Type B pancreatic cell (in vitro differentiated cells): Measurements from ENCODE around the gene REC8. TPM values are rescaled to one million over a fixed set of nuclear protein-coding genes. Genes with fewer than 3 reads are reported as not detected.

Experiments
- DNase-seq: peaks from one replicate; pipeline ENCODE4 v3.0.0; 2021; ENCODE audit warnings: mixed read lengths; ENCODE audit not compliant: unreplicated experiment; ENCODE audit errors: extremely low spot score
- H3K27ac Mint-ChIP-seq: 2 replicates; pipeline ENCODE4 v1.8.0; 2021; ENCODE audit warnings: mild to moderate bottlenecking, mixed read lengths
- H3K27me3 Mint-ChIP-seq: 2 replicates; pipeline ENCODE4 v1.8.0; 2021; ENCODE audit warnings: mixed read lengths
- H3K36me3 Mint-ChIP-seq: 2 replicates; pipeline ENCODE4 v1.8.0; 2021; ENCODE audit warnings: mixed read lengths
- H3K4me1 Mint-ChIP-seq: one replicate; pipeline ENCODE4 v1.8.0; 2021; ENCODE audit warnings: mixed read lengths; ENCODE audit not compliant: unreplicated experiment
- H3K4me3 Mint-ChIP-seq: 2 replicates; pipeline ENCODE4 v1.8.0; 2021; ENCODE audit warnings: mild to moderate bottlenecking, mixed read lengths
- H3K9me3 Mint-ChIP-seq: 2 replicates; pipeline ENCODE4 v1.8.0; 2021; ENCODE audit warnings: mixed read lengths
- long read RNA-seq: library from polyadenylated mRNA; unstranded; transcript quantifications from one replicate; pipeline ENCODE4 v2.0.0, GENCODE V29; 2020
- total RNA-seq: library from RNA; stranded (reverse); gene quantifications from 2 replicates; pipeline ENCODE4 v1.2.1, GENCODE V29; 2021; ENCODE audit warnings: low replicate concordance
- TF ChIP-seq, protein P1 (sequence below): fragments of 200-600 bp; sonication (generic); conservative IDR thresholded peaks from 2 replicates; pipeline ENCODE4 v1.5.0; 2021; ENCODE audit warnings: antibody characterized with exemption, mild to moderate bottlenecking

REC8 gene
- total RNA-seq, result 84.2 and 221 TPM in 2 replicates
- long read RNA-seq, partial matches to known transcripts, result 2 of 4 reads
- long read RNA-seq, other reads (novel, unspliced or antisense), result 1 of 4 reads

DNA sequence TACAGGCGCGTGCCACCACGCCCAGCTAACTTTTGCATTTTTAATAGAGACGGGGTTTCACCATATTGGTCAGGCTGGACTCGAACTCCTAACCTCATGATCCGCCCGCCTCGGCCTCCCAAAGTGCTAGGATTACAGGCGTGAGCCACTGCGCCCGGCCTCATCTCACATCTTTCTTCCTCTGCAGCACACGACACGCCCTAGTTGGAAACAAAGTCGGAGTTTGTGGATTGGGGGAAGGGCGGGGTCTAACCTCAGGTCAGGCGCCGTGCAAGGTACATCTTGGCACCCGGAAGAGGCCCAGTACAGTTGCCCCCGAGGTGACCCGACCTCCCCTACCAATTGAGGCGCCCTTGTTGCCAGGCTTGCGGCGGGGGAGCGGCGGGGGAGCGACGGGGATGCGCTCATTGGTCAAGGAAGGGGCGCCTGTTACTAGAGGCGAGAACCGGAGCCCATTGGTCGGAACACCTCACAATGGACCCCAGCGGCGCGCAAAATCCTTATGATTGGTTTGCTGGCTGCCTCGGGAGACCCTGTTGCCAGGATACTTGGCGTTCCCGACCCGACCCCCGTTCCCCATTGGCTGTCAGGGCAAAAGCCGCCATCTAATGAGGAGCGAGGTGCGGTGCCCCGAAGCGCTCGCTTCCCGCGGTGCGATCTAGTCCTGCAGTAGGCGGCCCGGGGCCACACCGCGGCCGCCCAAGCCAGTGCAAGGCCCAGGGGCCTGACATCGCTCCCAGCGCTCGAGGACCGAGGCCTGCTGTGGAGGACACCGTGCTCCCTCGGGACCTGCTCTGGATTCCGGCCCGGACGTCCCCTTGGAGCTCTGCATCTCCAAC, at the start of gene REC8:
REC8 (plus strand) TSS at position 659 of the 839 bp plus-strand sequence. CDS start 473 bp downstream, outside the sequence.
- Mint-ChIP-seq H3K9me3 (no peaks in the 10 kb centered on the region), H3K27me3 (no peaks in the 10 kb centered on the region), H3K4me1 (peaks cover 25% of the 10 kb centered on the region), H3K4me3 (peak within 1 kb of the TSS; percentile 92), H3K27ac (peak within 1 kb of the TSS; percentile 90), H3K36me3 (peaks cover 21% of the 10 kb centered on the region)
- DNase-seq, result peak; percentile 97
- TF ChIP-seq, protein P1, sequence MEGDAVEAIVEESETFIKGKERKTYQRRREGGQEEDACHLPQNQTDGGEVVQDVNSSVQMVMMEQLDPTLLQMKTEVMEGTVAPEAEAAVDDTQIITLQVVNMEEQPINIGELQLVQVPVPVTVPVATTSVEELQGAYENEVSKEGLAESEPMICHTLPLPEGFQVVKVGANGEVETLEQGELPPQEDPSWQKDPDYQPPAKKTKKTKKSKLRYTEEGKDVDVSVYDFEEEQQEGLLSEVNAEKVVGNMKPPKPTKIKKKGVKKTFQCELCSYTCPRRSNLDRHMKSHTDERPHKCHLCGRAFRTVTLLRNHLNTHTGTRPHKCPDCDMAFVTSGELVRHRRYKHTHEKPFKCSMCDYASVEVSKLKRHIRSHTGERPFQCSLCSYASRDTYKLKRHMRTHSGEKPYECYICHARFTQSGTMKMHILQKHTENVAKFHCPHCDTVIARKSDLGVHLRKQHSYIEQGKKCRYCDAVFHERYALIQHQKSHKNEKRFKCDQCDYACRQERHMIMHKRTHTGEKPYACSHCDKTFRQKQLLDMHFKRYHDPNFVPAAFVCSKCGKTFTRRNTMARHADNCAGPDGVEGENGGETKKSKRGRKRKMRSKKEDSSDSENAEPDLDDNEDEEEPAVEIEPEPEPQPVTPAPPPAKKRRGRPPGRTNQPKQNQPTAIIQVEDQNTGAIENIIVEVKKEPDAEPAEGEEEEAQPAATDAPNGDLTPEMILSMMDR, result no peak

DNA sequence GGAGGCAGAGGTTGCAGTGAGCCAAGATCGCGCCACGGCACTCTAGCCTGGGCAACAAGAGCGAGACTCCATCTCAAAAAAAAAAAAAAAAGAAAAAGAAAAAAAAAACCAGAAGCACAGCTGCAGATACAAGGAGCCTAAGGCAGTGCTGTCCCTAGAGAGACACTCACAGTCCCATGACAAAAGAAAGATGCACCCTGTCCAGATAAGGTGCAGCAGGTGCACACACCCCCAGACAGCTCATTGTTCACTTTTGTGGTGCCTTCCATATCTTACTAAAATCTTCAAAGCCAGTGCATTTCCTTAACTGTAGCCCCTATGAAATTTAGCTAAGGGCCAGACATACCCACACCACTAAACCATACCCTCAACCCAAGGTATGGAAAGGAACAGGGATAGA, 49.5 kb upstream of the REC8 start:
- DNase-seq, result no peak
- no peaks in the 10 kb centered on the region for H3K9me3 Mint-ChIP-seq
- no peak overlapping the region for H3K4me3 Mint-ChIP-seq
- H3K36me3 Mint-ChIP-seq, result peaks cover 20% of the 10 kb centered on the region
- H3K27ac Mint-ChIP-seq, result no peak overlapping the region
- TF ChIP-seq, protein P1, result no peak
- no peaks in the 10 kb centered on the region for H3K4me1 Mint-ChIP-seq
- no peaks in the 10 kb centered on the region for H3K27me3 Mint-ChIP-seq

GRCh38 chr14:24122898-24123297, 49.0 kb upstream of the REC8 start:
- Mint-ChIP-seq H3K27me3 (no peaks in the 10 kb centered on the region), H3K4me3 (no peak overlapping the region), H3K27ac (no peak overlapping the region), H3K9me3 (no peaks in the 10 kb centered on the region), H3K36me3 (peaks cover 20% of the 10 kb centered on the region), H3K4me1 (no peaks in the 10 kb centered on the region)
- no peak for DNase-seq
- TF ChIP-seq, protein P1, result no peak

DNA sequence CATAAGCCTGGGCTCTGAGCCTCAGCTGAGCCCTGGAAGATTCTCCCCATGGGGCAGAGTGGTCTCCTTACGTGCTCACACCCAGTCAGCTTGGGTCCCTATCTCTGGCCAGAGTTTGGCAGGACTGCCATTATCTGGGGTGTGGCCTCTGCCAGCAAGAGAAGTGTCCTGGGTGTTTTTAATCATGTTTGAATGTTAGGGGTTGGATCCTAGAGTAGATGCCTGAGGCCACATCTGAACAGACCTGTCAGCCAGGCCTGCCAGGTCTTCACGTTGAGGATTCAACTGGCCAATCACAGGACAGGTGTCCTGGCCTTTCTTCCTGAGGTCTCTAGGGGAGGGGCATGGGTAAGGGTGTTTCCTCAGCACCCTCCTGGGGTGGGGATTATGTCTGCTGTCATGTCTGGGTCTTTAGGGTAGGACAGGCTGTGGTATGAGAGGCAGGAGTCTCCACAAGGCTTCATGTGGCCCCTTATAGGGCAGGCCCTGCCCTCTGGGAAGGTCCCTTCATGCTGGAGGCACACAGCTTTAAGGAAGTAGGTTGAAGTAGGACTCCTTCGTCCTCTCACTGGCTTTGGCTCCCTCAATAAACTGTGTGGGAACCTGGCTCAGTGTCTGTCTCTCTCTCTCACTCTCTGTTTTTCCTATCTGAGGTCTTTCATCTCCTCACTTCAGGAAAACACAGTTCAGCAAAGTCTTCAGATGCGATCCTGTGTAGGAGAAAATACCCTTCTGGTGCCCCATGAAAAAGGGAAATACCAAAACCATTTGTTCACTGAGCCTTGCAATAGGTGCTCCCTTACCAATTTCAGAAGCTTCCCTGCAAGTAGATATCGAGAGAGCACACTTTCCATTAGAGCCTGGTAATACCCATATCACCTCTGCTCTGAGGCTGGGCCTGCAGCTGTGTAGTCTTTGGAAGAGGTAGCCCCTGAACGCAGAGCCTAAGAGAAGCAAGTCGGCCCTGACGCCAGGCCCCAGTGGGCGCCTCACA, 48.2 kb upstream of the REC8 start:
- TF ChIP-seq, protein P1, result no peak
- Mint-ChIP-seq H3K9me3 (no peaks in the 10 kb centered on the region), H3K27ac (peak overlapping the region; percentile 75), H3K27me3 (no peaks in the 10 kb centered on the region), H3K36me3 (peaks cover 15% of the 10 kb centered on the region), H3K4me1 (no peaks in the 10 kb centered on the region), H3K4me3 (peak overlapping the region; percentile 31)
- DNase-seq, result no peak

DNA sequence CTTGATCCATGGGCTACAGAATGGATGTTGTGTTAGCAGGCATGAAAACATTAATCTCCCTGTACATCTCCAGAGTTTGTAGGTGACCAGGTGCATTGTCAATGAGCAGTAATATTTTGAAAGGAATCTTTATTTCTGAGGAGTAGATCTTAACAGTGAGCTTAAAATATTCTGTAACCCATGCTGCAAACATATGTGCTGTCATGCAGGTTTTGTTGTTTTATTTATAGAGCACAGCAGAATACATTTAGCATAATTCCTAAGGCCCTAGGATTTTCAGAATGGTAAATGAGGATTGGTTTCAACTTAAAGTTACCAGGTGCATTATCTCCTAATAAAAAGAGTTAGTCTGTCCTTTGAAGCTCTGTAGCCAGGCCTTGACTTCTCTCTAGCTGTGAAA, 44.9 kb upstream of the REC8 start:
- H3K9me3 Mint-ChIP-seq, result no peaks in the 10 kb centered on the region
- H3K4me1 Mint-ChIP-seq, result no peaks in the 10 kb centered on the region
- TF ChIP-seq, protein P1, result no peak
- H3K27me3 Mint-ChIP-seq, result no peaks in the 10 kb centered on the region
- H3K4me3 Mint-ChIP-seq, result no peak overlapping the region
- peaks cover 8% of the 10 kb centered on the region for H3K36me3 Mint-ChIP-seq
- no peak for DNase-seq
- no peak overlapping the region for H3K27ac Mint-ChIP-seq
